GM19025 (cell line): ENCODE measurements around the gene TEX14.

Source experiments
- ATAC-seq: cut with Tn5 transposase; IDR thresholded peaks from one replicate; pipeline ENCODE4 v1.9.1; 2021; ENCODE audit warnings: mild to moderate bottlenecking, low read depth, moderate library complexity; ENCODE audit not compliant: unreplicated experiment

The TEX14 gene

GRCh38 chr17:58530655-58531054 is 161.2 kb downstream of the TEX14 start:
- ATAC-seq: no peak

GRCh38 chr17:58529275-58529674 is 162.6 kb downstream of the TEX14 start:
- ATAC-seq: no peak

GRCh38 chr17:58528443-58528842 is 163.4 kb downstream of the TEX14 start:
- ATAC-seq: no peak

GRCh38 chr17:58527949-58528348 is 163.9 kb downstream of the TEX14 start:
- no peak for ATAC-seq

DNA sequence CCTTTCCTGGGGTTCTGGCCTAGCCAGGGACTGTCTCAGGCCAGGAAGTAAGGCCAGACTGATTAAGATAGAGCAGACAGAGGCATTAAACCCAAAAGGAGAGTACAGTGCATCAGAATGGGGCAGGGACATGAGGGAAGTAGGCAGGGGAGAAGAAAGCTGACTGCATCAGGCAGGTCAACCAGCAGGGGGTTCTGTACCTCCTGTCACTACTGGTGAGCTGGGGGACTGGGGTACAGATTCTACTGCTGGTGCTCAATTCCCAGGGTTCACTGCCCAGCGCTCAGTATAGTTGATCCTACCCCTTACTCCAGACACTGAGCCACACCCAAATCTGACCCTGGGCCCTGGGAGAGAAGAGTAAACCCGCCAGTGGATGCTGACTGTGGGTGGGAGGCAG is 164.5 kb downstream of the TEX14 start:
- no peak for ATAC-seq

GRCh38 chr17:58525239-58525638 is 166.6 kb downstream of the TEX14 start:
- no peak for ATAC-seq

DNA sequence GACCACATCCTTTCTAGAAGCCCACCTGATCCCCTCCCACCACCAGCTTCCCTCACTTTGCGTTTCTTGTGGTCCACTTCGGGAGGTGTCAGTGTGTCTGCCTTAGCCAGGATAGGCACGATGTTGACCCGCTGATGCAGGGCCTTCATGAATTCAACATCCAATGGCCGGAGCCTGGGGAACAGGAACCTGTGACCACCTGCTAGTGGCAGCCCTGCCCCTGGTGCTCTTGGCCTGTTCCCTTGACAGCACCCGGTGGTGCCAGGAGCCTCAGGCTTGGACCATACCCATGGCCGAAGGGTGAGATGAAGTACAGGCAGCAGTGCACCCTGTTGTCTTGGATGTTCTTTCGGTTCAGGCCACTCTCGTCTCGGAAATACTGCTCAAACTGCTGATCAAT is 170.2 kb downstream of the TEX14 start:
- ATAC-seq: no peak

DNA sequence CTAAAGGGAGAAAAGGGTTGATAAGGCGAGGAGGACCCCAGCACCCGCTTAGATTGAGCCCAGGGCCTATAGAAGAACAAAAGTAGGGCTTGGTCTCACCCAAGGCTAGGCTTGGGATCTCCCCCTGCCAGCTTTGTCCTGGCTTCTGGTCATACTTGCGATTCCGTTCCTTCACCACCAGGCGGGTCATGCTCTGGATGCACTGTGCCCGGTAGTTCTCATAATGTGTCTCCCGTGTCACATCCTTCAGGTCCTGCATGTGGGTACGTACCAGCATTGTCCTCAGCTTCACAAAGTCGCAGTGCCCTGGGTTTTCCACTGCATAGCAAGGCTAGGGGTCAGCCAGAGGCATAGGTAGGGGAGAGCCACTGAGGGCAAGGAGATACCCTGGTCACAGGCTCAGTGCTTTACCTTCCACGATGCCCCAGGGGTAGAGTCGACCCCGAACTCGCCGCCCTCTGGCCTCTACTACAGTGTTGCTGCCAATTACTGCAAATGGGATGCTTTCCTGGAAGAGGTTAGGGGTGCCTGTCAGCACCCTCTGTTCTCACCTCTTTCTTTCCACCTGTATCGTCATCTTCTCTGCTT is 170.9 kb downstream of the TEX14 start:
- no peak for ATAC-seq

DNA sequence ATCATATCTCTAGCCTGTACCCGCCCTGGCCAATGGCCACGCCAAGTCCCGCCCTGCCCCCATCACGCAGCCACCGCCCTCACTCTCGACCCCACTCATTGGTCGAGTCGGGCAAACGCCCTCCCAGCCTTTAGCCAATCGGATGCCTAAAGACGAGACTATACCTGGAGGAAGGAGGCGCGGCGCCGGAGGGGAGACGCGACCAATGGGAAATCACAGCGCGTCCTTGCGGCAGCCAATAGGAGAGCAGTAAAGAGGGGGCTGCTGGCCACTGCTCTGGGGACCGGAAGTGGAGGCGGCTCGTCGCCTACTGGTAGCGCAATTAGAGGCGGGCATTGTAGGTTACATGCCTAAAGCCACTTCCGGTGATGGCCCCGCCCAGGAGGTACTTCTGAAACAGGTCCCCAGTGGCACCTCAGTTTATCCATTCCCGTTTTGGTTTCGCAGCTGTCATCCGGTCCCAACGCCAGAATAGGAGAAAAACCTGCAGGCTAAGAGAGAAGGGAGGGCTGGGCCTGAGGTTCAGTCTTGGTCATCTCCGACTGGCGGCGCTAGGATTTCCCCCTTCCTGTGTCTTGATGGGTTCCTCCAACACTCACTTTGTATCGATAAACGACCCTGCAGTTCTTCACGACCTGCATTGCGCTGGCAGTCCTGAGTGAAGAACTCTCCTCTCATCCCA is 173.8 kb downstream of the TEX14 start:
- peak; percentile 80 for ATAC-seq

DNA sequence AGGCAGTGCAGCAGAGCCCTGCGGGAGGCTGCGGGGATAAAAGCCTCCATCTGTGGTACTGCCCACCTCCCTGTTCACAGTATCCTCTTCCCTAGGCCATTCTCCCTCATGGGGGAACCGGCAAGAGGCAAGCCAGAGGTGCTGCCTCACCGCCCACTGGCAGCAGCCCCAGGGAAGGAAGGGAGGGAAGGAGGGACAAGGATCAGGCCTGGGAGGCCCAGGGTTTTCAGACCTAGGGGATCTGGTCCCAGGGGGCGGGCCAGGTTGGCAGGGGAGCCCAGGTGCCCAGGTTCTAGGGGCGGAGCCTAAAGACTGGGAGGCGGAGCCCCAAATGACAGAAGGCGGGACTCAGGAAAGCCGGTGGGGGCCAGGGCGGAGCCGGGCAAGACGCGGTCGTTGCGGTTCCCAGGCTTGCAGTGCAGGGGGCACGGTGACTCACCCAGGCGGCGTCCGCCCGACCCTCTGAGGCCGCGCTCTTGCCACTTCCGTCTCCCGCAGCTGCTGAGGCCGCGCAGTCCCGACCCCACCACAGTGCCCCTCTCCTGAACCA is 174.4 kb downstream of the TEX14 start:
- ATAC-seq: no peak

DNA sequence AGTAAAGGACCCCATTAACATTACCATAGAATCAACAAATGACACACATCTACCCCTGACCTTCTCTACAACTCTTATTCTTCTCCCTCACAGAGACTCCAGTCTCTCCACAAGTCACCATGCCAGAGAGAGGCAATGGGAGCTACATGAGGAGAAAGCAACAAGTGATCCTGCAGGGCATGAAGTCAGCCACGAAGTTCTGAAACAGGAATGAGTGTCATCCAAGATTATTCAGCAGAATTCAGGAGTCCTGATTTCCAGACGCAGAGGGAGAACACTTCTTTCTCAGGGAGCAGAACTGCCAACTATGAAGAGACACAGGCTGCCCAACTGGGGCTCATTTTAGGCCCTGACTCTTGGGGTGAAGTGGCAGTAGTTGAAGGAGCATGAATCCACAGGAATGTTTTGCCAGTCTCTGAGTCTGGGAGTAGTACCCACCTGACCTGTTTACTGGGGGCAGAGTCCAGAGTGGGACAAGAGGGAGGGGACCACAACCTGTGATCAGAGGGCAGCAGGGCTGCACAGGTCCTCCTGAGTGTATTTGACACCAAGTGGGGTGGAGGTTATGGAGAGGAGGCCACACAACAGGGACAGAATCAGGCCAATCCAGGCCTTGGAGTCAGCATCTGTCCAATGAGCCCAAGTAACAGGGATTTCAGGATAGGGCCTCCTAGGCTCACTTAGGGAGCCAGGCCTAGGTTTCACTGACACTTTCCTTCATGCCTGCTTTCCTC is 175.0 kb downstream of the TEX14 start:
- ATAC-seq: no peak

DNA sequence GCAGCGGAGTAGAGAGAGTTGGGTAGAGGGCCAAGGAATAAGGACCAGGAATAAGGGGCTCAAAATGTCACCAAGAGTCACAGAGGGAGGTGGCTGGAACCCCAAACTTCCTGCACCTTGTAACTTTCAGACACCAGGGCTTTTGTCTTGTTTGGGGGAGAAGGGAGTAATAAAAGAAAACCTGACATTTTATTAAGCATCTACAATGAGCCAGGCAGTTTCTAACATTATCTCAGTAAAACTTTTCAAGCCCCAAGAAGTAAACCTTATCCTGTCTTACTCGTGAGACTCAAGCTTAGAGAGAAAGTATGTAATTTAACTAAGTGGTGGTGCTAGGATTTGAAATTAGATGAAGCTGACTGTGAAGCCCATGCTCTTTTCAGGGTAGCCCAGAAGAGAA is 176.6 kb downstream of the TEX14 start:
- no peak for ATAC-seq

DNA sequence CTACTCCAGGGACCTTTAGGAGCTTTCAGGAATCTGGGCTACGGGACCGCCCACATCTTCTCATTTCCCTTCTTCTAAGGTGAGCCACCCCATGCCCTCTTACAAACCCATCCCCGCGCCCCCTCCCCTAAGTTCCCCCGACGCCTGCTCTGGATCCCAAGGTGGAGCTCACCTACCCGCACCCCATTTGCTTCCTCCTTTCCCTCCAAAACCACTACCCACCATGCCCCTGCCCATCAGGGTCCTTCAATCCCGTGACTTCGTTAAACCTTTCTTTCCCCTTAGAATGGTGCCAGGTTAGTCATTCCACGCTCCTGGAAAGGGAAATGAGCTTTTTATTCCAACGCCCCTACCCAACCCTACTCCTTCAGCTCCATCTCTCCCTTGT is 177.1 kb downstream of the TEX14 start:
- no peak for ATAC-seq

DNA sequence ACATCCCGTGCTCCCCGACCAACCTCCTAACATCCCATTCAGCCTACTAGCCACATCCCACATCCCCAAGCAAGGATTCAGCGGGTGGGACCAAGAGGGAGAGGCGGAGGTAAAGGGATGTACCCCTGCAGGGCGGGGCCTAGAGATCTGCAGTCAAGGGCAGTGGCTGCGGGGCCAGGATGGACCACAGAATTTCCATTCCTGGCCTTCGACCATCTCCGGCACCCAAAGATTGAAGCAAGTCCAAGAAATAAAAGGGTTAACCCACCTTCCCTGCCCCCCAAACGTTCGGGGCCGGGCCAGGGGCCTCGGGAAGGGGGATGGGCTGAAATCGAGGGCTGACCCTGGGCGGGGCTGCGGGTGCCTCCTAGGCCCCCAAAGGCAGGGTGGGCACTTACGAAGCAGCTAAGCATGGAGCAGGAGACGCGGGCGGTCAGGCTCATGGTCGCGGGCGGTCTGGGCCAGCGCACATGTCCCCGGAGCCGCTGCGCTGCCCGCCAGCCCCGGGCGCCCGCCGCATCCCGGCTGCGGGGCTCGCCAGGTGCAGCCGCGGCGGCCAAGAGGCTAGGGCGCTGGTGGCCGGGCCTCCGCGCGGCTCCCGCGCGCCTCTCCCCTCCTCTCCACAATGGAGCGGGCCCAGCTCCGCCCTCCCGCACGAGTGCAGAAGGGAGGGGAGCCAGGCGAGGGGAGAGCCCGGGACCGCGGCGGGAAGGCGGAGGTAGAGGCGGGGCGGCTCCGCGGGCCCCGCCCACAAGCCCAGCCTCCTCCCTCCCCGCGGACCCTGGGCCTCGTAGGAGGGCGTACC is 177.7 kb downstream of the TEX14 start, which contains the start of gene MTMR4:
TSS of gene MTMR4 (minus strand) at position 674 of the 805 bp plus-strand sequence. CDS start at position 443, 231 bp downstream.
- peak; percentile 11 for ATAC-seq

DNA sequence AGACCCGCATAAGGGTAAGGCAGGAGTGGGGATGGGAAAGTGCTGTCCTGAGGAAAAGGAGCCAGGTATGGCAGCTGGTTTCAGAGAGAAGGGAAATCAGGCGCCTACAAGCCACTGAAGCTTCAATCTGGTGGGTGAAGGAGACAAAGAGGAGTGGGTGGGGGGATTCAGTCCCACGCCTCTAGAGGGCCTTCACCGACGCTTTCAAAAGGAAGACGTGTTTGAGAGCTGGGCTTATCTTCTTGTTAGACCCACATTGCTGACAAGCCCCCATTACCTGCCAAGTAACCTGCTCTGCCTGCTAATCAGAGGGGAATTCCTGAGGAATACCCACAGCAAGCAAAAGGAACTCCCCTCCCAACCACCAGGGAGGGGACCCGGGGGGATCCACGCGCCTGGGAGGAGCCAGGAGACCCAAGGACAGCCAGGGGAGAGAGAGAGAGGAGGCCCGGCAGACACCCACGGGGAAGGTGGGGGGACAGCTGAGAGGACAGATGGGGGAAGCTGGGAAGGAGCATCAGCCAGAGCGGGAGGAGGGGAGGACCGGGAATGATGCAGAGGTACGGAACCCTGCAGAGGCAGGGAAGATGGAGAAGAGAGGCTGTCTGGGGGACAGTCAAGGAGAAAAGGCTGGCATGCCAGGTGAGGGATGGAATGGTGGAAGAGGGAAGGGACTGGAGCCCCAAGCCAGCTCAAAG is 178.4 kb downstream of the TEX14 start:
- no peak for ATAC-seq

- no peak for ATAC-seq
Observed at GRCh38 chr17:58510075-58510474, 181.8 kb downstream of the TEX14 start.

DNA sequence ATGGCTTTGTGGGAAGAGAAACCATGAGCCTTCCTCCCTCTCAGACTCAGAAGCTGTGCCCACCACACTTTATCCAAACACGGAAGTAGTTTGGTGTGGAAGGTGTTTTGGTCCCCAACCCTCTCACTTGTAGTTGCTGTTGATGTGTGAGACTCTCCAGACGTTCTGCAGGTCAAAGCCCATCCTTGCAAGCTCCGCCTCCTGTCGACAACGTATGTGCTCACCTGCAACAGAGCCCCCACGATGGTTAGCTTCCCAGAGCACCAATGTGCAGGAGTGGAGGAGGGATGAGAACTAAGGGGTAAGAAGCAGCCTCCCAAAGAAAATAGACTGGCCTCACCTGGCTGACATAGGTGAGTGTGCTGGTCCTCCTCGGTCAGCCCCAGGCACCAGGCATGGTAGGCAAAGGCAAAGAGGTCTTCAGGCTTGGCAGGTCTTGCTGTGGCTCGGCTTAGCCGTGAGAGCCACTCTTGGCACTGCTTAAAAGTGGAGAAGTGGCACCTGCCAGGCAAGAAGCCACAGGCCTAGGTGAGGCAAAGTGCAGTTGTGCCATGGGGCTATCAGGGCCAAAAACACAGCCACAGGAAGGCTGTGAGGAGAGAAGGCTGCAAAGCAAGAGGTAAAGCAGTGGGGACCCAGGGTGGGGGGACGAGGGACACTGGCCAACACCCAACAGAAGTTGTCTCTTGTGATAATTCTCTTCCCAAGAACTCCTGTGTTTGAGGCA is 183.3 kb downstream of the TEX14 start:
- no peak for ATAC-seq

GRCh38 chr17:58507123-58507634 is 184.7 kb downstream of the TEX14 start:
- no peak for ATAC-seq
